Neuronal stem cell (in vitro differentiated cells): ENCODE results near the gene TBC1D12.

Experiments
- DNase-seq: peaks from one replicate; pipeline ENCODE4 v3.0.0-alpha.2; 2013; ENCODE audit warnings: low spot score
- H2AFZ ChIP-seq: one replicate; pipeline ENCODE4 v1.6.1; 2013; ENCODE audit warnings: mild to moderate bottlenecking, low read length, inconsistent platforms
- H2AK5ac ChIP-seq: 2 replicates; pipeline ENCODE4 v1.6.1; 2013; ENCODE audit warnings: low read depth, mild to moderate bottlenecking, inconsistent platforms, low read length, moderate library complexity, mixed read lengths
- H2BK120ac ChIP-seq: 2 replicates; pipeline ENCODE4 v1.6.1; 2013; ENCODE audit warnings: low read depth, mild to moderate bottlenecking, inconsistent platforms, low read length, moderate library complexity, mixed read lengths
- H2BK12ac ChIP-seq: one replicate; pipeline ENCODE4 v1.6.1; 2013; ENCODE audit warnings: low read length, inconsistent platforms
- H2BK15ac ChIP-seq: 2 replicates; pipeline ENCODE4 v1.6.1; 2013; ENCODE audit warnings: mild to moderate bottlenecking, low read length, inconsistent platforms, mixed read lengths
- H2BK5ac ChIP-seq: one replicate; pipeline ENCODE4 v1.6.1; 2013; ENCODE audit warnings: inconsistent platforms, mild to moderate bottlenecking, low read length, moderate library complexity
- H3K14ac ChIP-seq: one replicate; pipeline ENCODE4 v1.6.1; 2013; ENCODE audit warnings: low read length, inconsistent platforms
- H3K18ac ChIP-seq: 2 replicates; pipeline ENCODE4 v1.6.1; 2013; ENCODE audit warnings: low read length, inconsistent platforms
- H3K23ac ChIP-seq: 2 replicates; pipeline ENCODE4 v1.6.1; 2013; ENCODE audit warnings: low read depth, mild to moderate bottlenecking, mixed read lengths, low read length, inconsistent platforms; ENCODE audit not compliant: poor library complexity
- H3K27ac ChIP-seq: replicated peaks from 3 replicates; pipeline ENCODE4 v1.5.1; 2013; ENCODE audit warnings: low read length, inconsistent platforms
- H3K27me3 ChIP-seq, 3 experiments: 2 replicates each; pipeline ENCODE4 v1.6.1; 2013; ENCODE audit warnings: low read length in 3 of 3, mild to moderate bottlenecking in 2 of 3, inconsistent platforms in 1 of 3, low read depth in 1 of 3, mixed read lengths in 1 of 3, moderate library complexity in 1 of 3; ENCODE audit not compliant: control insufficient read depth in 3 of 3, insufficient read depth in 3 of 3
- H3K36me3 ChIP-seq, 2 donors: replicated peaks in 1 of 2; 2 replicates each; pipeline ENCODE4 v1.6.1; 2013; ENCODE audit warnings: low read length in 2 of 2; ENCODE audit not compliant: control insufficient read depth in 2 of 2, insufficient read depth in 2 of 2
- H3K4ac ChIP-seq: 2 replicates; pipeline ENCODE4 v1.6.1; 2013; ENCODE audit warnings: inconsistent platforms, mild to moderate bottlenecking, low read length, moderate library complexity
- H3K4me1 ChIP-seq, 2 donors: 1 replicate in 1 of 2; 2 replicates in 1 of 2; pipeline ENCODE4 v1.6.1; 2013; ENCODE audit warnings: low read length in 2 of 2, low read depth in 1 of 2; ENCODE audit not compliant: control insufficient read depth in 2 of 2, insufficient read depth in 1 of 2
- H3K4me2 ChIP-seq: one replicate; pipeline ENCODE4 v1.6.1; 2013; ENCODE audit warnings: mild to moderate bottlenecking, low read length, inconsistent platforms; ENCODE audit not compliant: insufficient read depth, poor library complexity, severe bottlenecking
- H3K4me3 ChIP-seq, 2 donors: 2 replicates each; pipeline ENCODE4 v1.5.1; 2013; ENCODE audit warnings: low read length in 2 of 2, mild to moderate bottlenecking in 2 of 2, inconsistent platforms in 1 of 2, moderate library complexity in 1 of 2
- H3K79me1 ChIP-seq: one replicate; pipeline ENCODE4 v1.6.1; 2013; ENCODE audit warnings: low read depth, mild to moderate bottlenecking, inconsistent platforms, low read length, moderate library complexity
- H3K9ac ChIP-seq: one replicate; pipeline ENCODE4 v1.6.1; 2013; ENCODE audit warnings: mild to moderate bottlenecking, low read depth, low read length, inconsistent platforms; ENCODE audit not compliant: poor library complexity
- H3K9me3 ChIP-seq, 2 donors: replicated peaks in 1 of 2; 2 replicates each; pipeline versions ENCODE3 to v1.6.1; 2013; ENCODE audit warnings: low read length in 2 of 2, mild to moderate bottlenecking in 2 of 2, inconsistent platforms in 1 of 2, low read depth in 1 of 2, mixed read lengths in 1 of 2, moderate library complexity in 1 of 2; ENCODE audit not compliant: control insufficient read depth in 2 of 2, insufficient read depth in 1 of 2
- H4K8ac ChIP-seq: one replicate; pipeline ENCODE4 v1.6.1; 2013; ENCODE audit warnings: low read depth, mild to moderate bottlenecking, inconsistent platforms, low read length, moderate library complexity
- H4K91ac ChIP-seq: one replicate; pipeline ENCODE4 v1.6.1; 2013; ENCODE audit warnings: low read length, low read depth, mild to moderate bottlenecking, inconsistent platforms; ENCODE audit not compliant: poor library complexity
- WGBS, 2 donors: extraction: QIAGEN DNeasy Blood & Tissue Kit; methylation state at CpG; one replicate each; pipeline ENCODE4 v1.1.7; 2013; ENCODE audit warnings: missing lambda C conversion rate in 2 of 2, mixed read lengths in 1 of 2; ENCODE audit not compliant: insufficient read length in 2 of 2, insufficient replicate concordance in 1 of 2; ENCODE audit errors: extremely low coverage in 2 of 2; 5-methylcytosine and 5-hydroxymethylcytosine counted together

The TBC1D12 gene

DNA sequence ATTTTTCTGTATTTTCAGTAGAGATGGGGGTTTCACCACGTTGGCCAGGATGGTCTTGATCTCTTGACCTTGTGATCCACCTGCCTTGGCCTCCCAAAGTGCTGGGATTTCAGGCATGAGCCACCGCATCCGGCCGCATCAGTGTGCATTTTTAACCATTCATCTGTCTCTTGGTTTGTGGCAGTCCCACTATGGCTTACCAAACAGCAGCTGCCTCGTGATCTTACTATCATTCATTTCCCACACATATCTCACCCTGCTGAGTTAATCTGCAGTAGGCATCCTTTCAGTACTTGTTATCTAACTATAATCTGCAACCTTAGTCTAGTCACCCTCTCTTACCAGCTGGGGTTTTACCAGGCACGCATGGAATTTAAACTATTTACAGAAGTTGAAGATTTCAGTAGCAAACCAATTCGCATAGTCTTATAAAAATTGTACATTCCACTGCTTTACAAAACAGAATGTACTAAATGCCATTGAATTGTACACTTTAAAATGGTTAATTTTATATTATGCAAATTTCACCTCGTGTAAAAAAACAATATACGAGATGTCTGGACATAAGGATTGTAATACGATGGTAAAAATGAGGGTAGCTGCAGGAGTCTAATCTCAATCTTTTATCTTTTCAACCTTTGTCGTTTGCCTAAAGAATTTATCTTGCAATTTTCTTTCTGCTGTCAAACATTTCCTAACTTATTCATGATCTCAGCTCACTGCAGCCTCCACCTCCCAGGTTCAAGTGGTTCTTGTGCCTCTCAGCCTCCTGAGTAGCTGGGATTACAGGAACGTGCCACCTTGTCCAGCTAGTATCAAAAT is 4.6 kb upstream of the TBC1D12 start:
- DNase-seq = no peak
- no peak overlapping the region for H4K91ac ChIP-seq
- no peak overlapping the region for H3K18ac ChIP-seq
- no peak overlapping the region for H3K27ac ChIP-seq
- no peak overlapping the region for H3K4me2 ChIP-seq
- no peak overlapping the region for H2AFZ ChIP-seq
- H3K79me1 ChIP-seq = no peaks in the 10 kb centered on the region
- no peak overlapping the region for H3K23ac ChIP-seq
- WGBS, 2 donors = no CpG with 5 or more reads among the region's 12 CpGs
- no peak overlapping the region for H3K4ac ChIP-seq
- H3K36me3 ChIP-seq = no peaks in the 10 kb centered on the region
- no peak overlapping the region for H2BK120ac ChIP-seq
- no peak overlapping the region for H4K8ac ChIP-seq
- peaks cover 0 to 3% of the 10 kb centered on the region in 2 donors for H3K9me3 ChIP-seq
- no peak overlapping the region for H2BK15ac ChIP-seq
- H3K4me1 ChIP-seq = peaks cover 0 to 1% of the 10 kb centered on the region in 2 donors
- no peak overlapping the region for H2BK12ac ChIP-seq
- no peaks in the 10 kb centered on the region for H3K27me3 ChIP-seq
- H3K4me3 ChIP-seq = no peak overlapping the region
- no peak overlapping the region for H2AK5ac ChIP-seq
- H2BK5ac ChIP-seq = no peak overlapping the region
- H3K14ac ChIP-seq = no peak overlapping the region
- no peak overlapping the region for H3K9ac ChIP-seq

- Histone ChIP-seq H2BK120ac (no peak overlapping the region), H3K27ac (no peak overlapping the region)
- DNase-seq = no peak
Measured at GRCh38 chr10:94398762-94399161, 3.6 kb upstream of the TBC1D12 start.

GRCh38 chr10:94402843-94403379 is 570 bp downstream of the TBC1D12 start:
- peak; percentile 56 for DNase-seq
- Histone ChIP-seq H3K18ac (peak overlapping the region; percentile 98), H3K36me3 (no peaks in the 10 kb centered on the region), H4K91ac (no peak overlapping the region), H4K8ac (no peak overlapping the region), H3K4me1 (peaks cover 0 to 1% of the 10 kb centered on the region in 2 donors), H3K14ac (peak overlapping the region; percentile 56), H3K9ac (peak overlapping the region; percentile 93), H2BK120ac (no peak overlapping the region), H3K4me2 (peak overlapping the region; percentile 86), H3K23ac (peak overlapping the region; percentile 80), H3K79me1 (no peaks in the 10 kb centered on the region), H2AK5ac (no peak overlapping the region), H2BK12ac (peak overlapping the region; percentile 22), H3K4me3 (peak overlapping the region; percentile 91 to 92), H2BK15ac (peak overlapping the region; percentile 67), H3K27ac (peak overlapping the region; percentile 35), H2AFZ (peak overlapping the region; percentile 94), H2BK5ac (peak overlapping the region; percentile 39), H3K9me3 (peaks cover 0 to 3% of the 10 kb centered on the region in 2 donors), H3K4ac (no peak overlapping the region), H3K27me3 (peaks cover 0 to 14% (median 0%) of the 10 kb centered on the region in 3 experiments)
- WGBS, 2 donors = no CpG with 5 or more reads among the region's 77 CpGs

More at GRCh38 chr10:94398762-94399161, 3.6 kb upstream of the TBC1D12 start:
- Histone ChIP-seq H3K4me2 (no peak overlapping the region), H4K8ac (no peak overlapping the region), H3K27me3 (peaks cover 0 to 4% (median 0%) of the 10 kb centered on the region in 3 experiments), H3K79me1 (no peaks in the 10 kb centered on the region), H3K36me3 (no peaks in the 10 kb centered on the region), H3K18ac (no peak overlapping the region), H3K9ac (no peak overlapping the region), H3K14ac (no peak overlapping the region), H2AK5ac (no peak overlapping the region), H2AFZ (no peak overlapping the region), H2BK5ac (no peak overlapping the region), H3K4me3 (no peak overlapping the region), H3K4me1 (peaks cover 0 to 1% of the 10 kb centered on the region in 2 donors), H3K4ac (no peak overlapping the region), H3K9me3 (peaks cover 0 to 3% of the 10 kb centered on the region in 2 donors), H4K91ac (no peak overlapping the region), H2BK15ac (no peak overlapping the region), H2BK12ac (no peak overlapping the region), H3K23ac (no peak overlapping the region)
- WGBS, 2 donors = no CpG with 5 or more reads among the region's 6 CpGs
